Hepatocyte (in vitro differentiated cells): Measurements from ENCODE around the gene TOM1L1.

Source experiments
- CTCF ChIP-seq: fragments of 200-600 bp; sonication (generic); IDR thresholded peaks from 2 replicates; pipeline ENCODE4 v1.5.1; 2016; ENCODE audit warnings: antibody characterized with exemption, mild to moderate bottlenecking; ENCODE audit not compliant: poor library complexity
- EZH2 ChIP-seq: fragments of 200-600 bp; sonication (generic); IDR thresholded peaks from 2 replicates; pipeline ENCODE4 v1.6.1; 2016; ENCODE audit warnings: antibody characterized with exemption, mild to moderate bottlenecking, borderline replicate concordance

DNA sequence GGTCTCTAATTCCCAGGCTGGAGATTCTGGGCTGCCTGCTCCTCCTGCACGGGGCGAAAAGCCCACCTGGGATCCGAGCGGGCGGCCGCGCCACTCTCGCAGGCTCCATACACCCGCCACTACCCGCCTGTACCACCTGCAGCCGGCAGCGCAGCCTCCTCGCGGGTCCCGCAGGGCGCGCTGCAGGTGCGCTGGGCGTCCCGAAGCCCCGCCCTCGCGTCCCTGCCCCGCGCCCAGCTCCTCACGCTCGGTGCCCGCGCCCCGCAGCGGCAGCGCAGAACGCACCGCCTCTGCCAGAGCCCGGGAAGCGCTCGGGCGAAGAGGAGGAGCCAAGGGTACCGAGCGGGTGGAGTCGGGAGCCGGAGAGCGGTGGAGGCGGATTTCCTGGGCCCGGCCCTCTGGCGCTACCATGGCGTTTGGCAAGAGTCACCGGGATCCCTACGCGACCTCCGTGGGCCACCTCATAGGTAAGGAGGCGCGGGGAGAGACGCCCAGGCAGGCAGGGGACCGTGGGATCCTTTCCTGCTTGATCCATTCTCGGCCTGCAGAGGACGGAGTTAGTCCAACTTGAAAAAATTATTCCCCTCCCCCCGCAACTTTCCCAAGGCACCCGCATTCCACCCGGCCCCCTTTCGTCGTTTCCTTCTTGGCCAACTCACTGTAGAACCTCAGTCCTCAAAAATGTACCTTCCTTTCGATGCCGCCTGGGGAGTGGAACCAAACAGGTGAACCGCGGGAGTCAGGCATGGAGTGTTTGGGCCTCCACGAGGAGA is at the start of gene TOM1L1:
- TF ChIP-seq CTCF, result peak; percentile 3
- no peak for TF ChIP-seq EZH2
